Naive B cell (primary cell): Measurements from ENCODE around the gene KIF9. TPM values are rescaled to one million over a fixed set of nuclear protein-coding genes. Genes with fewer than 3 reads are reported as not detected.

ENCODE experiments used
- ATAC-seq, 2 donors: fragments of 150-1000 bp; cut with Tn5 transposase; 2 replicates each; pipeline ENCODE4 v1.10.0; 2021; ENCODE audit warnings: low read depth in 2 of 2, mild to moderate bottlenecking in 2 of 2, moderate library complexity in 2 of 2
- DNase-seq: peaks from one replicate; pipeline ENCODE4 v3.0.0; 2022
- H3K27ac Mint-ChIP-seq, 6 donors: one replicate each; pipeline ENCODE4 v1.8.0; 2020 to 2022; ENCODE audit warnings: mild to moderate bottlenecking in 6 of 6, mixed read lengths in 6 of 6, moderate library complexity in 5 of 6, inconsistent platforms in 2 of 6
- H3K27me3 Mint-ChIP-seq, 3 donors: one replicate each; pipeline ENCODE4 v1.8.0; 2021 to 2022; ENCODE audit warnings: mixed read lengths in 3 of 3, mild to moderate bottlenecking in 1 of 3
- H3K36me3 Mint-ChIP-seq, 2 donors: one replicate each; pipeline ENCODE4 v1.8.0; 2020 to 2022; ENCODE audit warnings: mixed read lengths in 2 of 2, inconsistent platforms in 1 of 2, mild to moderate bottlenecking in 1 of 2
- H3K4me1 Mint-ChIP-seq, 3 donors: one replicate each; pipeline ENCODE4 v1.8.0; 2020 to 2022; ENCODE audit warnings: mixed read lengths in 3 of 3, inconsistent platforms in 1 of 3, mild to moderate bottlenecking in 1 of 3, moderate library complexity in 1 of 3
- H3K4me3 Mint-ChIP-seq, 8 donors: one replicate each; pipeline ENCODE4 v1.8.0; 2020 to 2022; ENCODE audit warnings: mild to moderate bottlenecking in 8 of 8, mixed read lengths in 8 of 8, moderate library complexity in 8 of 8, inconsistent platforms in 2 of 8
- H3K9me3 Mint-ChIP-seq, 7 donors: one replicate each; pipeline ENCODE4 v1.8.0; 2020 to 2022; ENCODE audit warnings: mixed read lengths in 7 of 7, mild to moderate bottlenecking in 5 of 7, inconsistent platforms in 2 of 7, moderate library complexity in 1 of 7
- polyA plus RNA-seq, 6 donors: library from polyadenylated mRNA; unstranded; fragments of 300-500 nt; fragmentation: Illumina TruSeq; gene quantifications; one replicate each; pipeline ENCODE4 v1.2.3, GENCODE V29; 2021; ENCODE audit warnings: low read depth in 6 of 6

KIF9 gene
- polyA plus RNA-seq, 6 donors from 2014 or later = 3.4 to 11.0 (median 5.9) TPM

DNA sequence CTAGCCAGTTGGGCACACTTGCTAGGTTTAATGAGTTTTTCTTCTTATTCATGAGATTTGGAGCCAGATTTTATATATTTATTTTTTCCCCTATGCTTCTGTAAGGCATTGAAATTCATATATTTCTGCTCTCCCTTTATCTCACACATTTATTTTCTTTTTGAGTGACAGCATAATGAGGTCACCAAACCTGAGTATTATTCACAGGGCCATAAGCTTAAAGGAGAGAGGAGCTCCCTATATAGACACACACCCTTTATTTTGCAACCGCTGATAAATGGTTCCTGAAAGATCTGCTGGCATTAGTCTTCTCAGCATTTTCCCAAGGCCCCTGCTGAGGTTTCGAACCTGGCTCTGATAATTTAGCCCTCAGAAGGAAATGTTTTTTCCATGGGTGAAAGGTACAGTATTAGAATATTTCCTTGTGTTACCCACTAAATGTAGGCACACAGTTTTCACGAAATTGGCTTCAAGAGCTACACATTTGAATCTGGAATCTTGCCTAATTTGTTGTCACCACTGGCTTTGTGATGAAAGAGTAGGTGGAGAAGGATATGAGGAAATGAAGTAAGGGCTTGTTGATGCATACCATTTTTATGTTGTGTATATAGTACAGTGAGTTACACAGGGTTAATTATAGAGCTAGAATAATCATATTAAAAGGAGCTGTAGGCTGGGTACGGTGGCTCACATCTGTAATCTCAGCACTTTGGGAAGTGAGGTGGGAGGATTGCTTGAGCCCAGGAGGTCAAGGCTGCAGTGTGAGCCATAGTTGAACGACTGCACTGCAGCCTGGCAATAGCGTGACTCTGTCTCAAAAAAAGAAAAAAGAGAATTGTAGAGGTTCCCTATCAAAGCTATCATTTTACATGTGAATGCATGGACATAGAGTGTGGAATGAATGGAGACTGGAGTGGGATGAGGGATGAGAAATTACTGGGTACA, 6.6 kb upstream of the KIF9 start:
- DNase-seq = no peak
- Mint-ChIP-seq H3K36me3 (no peaks in the 10 kb centered on the region), H3K9me3 (no peaks in the 10 kb centered on the region), H3K27ac (peak overlapping the region in 1 of 6 donors; percentile 86), H3K4me1 (peaks cover 32 to 69% (median 44%) of the 10 kb centered on the region in 3 donors), H3K4me3 (peak overlapping the region in 1 of 8 donors; percentile 38), H3K27me3 (no peaks in the 10 kb centered on the region)
- no peak for ATAC-seq

- DNase-seq (no peak), ATAC-seq (no peak)
- Mint-ChIP-seq H3K27ac (peak overlapping the region; percentile 99 to 100 (median 100)), H3K36me3 (peaks cover 0 to 10% of the 10 kb centered on the region in 2 donors), H3K9me3 (peaks cover 0 to 3% (median 0%) of the 10 kb centered on the region in 7 donors), H3K4me3 (peak overlapping the region; percentile 94 to 100 (median 97)), H3K4me1 (peaks cover 38 to 66% (median 50%) of the 10 kb centered on the region in 3 donors), H3K27me3 (no peaks in the 10 kb centered on the region)
Measured at GRCh38 chr3:47283591-47284364, 1.2 kb upstream of the KIF9 start.

DNA sequence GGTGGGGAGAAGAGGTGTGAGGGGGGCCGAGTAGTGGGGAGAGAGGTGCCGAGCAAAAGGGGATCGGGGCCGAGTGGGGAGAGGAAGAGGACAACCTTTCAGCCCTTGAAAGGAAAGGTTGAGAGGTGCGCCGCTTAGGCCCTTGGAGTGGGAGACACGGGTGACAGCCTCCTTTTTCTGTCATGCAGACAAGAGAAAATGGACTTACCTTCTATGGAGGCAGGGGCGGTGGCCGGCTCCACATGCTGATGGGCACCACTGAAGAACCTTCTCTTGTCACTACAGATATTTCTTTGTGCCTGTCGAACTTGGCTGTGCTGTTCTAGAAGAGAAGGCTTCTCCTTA, 566 bp upstream of the KIF9 start:
- H3K27me3 Mint-ChIP-seq = no peaks in the 10 kb centered on the region
- peak overlapping the region; percentile 99 to 100 (median 100) for H3K27ac Mint-ChIP-seq
- no peak for DNase-seq
- no peak for ATAC-seq
- H3K36me3 Mint-ChIP-seq = peaks cover 0 to 10% of the 10 kb centered on the region in 2 donors
- H3K4me1 Mint-ChIP-seq = peaks cover 36 to 66% (median 50%) of the 10 kb centered on the region in 3 donors
- H3K4me3 Mint-ChIP-seq = peak overlapping the region; percentile 94 to 100 (median 97)
- H3K9me3 Mint-ChIP-seq = peaks cover 0 to 3% (median 0%) of the 10 kb centered on the region in 7 donors

DNA sequence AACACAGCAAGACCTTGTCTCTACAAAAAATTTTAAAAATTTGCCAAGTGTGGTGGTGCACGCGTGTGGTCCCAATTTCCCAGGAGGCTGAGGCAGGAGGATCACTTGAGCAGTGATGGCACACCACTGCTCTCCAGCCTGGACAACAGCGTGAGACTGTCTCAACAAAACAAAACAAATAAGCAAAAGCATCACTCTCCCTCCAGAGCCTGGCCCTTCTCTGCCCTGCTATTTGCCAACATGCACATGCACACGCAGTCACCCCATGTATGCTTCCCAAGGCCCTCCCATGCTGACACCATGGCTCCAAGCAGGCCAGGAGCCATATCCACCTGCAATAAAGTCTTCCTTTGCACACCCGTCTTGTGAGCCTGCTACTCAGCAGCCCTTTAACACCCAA, 2.1 kb downstream of the KIF9 start:
- Mint-ChIP-seq H3K4me1 (peaks cover 29 to 46% (median 35%) of the 10 kb centered on the region in 3 donors), H3K4me3 (peak overlapping the region in 2 of 8 donors; percentile 36 to 95), H3K9me3 (peaks cover 0 to 3% (median 0%) of the 10 kb centered on the region in 7 donors), H3K27me3 (no peaks in the 10 kb centered on the region), H3K27ac (peak overlapping the region in 5 of 6 donors; percentile 42 to 99 (median 57)), H3K36me3 (peaks cover 0 to 10% of the 10 kb centered on the region in 2 donors)
- ATAC-seq (no peak), DNase-seq (no peak)

DNA sequence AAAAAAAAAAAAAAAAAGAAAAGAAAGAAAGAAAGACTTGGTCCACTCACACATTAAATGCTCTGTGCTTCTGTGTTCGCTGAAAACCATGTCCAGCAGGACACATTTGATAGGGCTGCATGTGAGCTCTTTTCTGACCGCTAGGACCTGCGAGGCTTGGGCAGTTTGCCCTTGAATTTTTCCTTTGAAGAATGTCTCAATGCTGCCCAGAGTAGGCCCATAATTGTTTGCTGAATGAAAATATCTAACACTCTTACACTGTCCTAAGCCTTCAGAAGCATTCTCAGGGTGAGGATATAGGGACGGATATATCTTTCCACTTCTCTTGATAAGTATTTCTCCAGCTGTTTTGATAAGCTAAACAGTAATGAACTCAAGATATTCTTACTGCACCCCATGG, 6.0 kb downstream of the KIF9 start:
- no peaks in the 10 kb centered on the region for H3K9me3 Mint-ChIP-seq
- H3K27ac Mint-ChIP-seq = no peak overlapping the region
- DNase-seq (no peak), ATAC-seq (no peak)
- no peak overlapping the region for H3K4me3 Mint-ChIP-seq
- no peaks in the 10 kb centered on the region for H3K36me3 Mint-ChIP-seq
- H3K27me3 Mint-ChIP-seq = no peaks in the 10 kb centered on the region
- peaks cover 3 to 9% (median 4%) of the 10 kb centered on the region in 3 donors for H3K4me1 Mint-ChIP-seq

DNA sequence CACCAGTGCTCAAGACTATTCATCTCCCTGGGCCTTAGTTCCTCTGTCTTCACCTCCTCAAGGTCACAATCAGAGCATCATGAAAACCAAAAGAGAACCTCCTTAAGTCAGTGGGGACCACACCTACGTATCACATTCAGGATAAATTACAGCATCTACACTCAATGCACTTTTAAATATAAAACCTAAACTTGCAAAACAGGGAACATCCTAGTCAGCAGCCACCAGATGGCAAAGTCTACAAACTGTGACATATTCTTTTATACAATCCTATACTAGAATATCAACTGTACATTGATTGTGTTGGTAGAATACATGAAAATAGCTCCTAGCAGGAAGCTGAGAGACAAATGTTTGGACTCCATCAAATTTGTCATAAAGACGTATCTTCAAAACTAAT, 7.9 kb downstream of the KIF9 start:
- ATAC-seq (no peak), DNase-seq (no peak)
- no peaks in the 10 kb centered on the region for H3K9me3 Mint-ChIP-seq
- H3K4me3 Mint-ChIP-seq = no peak overlapping the region
- H3K27ac Mint-ChIP-seq = no peak overlapping the region
- H3K36me3 Mint-ChIP-seq = no peaks in the 10 kb centered on the region
- H3K27me3 Mint-ChIP-seq = no peaks in the 10 kb centered on the region
- H3K4me1 Mint-ChIP-seq = no peaks in the 10 kb centered on the region

DNA sequence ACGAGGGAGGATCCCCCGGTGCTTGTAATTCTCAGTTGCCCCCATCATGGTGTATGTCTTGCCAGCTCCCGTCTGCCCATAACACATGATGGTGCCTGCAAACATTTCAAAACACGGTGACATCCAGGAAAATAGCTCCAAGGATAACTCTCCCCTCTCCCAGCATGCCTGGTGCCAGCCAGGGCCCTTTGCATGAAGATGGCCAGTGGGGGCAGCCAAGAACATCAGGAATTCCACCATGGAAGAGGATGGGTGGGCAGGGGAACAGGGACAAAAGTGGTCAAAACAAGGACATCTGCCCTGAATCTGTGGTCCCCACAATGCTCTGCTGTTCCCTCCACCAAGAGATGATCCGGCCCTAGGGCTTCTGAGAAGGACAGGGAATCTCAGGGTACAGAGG, 9.0 kb downstream of the KIF9 start:
- Mint-ChIP-seq H3K4me3 (no peak overlapping the region), H3K9me3 (no peaks in the 10 kb centered on the region), H3K36me3 (no peaks in the 10 kb centered on the region), H3K27ac (no peak overlapping the region), H3K4me1 (no peaks in the 10 kb centered on the region), H3K27me3 (no peaks in the 10 kb centered on the region)
- DNase-seq (no peak), ATAC-seq (no peak)

DNA sequence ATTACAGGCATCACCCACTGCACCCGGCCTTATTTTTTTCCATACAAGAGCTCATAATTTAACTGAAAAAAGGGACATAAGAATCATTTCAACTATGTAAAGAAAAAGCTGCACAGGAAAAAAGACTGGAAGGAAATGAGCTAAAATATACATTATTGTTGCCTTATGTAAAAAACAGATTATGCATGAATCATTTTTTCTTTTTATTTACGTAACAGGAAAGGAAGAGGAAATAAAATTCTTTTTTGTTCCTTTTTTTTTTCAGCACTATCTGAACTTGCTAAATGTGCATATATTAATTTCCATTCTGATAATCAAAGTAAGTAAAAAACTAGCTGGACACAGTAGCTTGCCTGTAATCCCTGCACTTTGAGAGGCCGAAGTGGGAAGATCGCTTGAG, 12.1 kb downstream of the KIF9 start:
- no peaks in the 10 kb centered on the region for H3K27me3 Mint-ChIP-seq
- no peak for DNase-seq
- H3K9me3 Mint-ChIP-seq = no peaks in the 10 kb centered on the region
- no peak overlapping the region for H3K27ac Mint-ChIP-seq
- H3K4me3 Mint-ChIP-seq = no peak overlapping the region
- peaks cover 6 to 12% (median 8%) of the 10 kb centered on the region in 3 donors for H3K4me1 Mint-ChIP-seq
- ATAC-seq = no peak
- no peaks in the 10 kb centered on the region for H3K36me3 Mint-ChIP-seq

GRCh38 chr3:47267490-47267824, 15.1 kb downstream of the KIF9 start:
- no peaks in the 10 kb centered on the region for H3K36me3 Mint-ChIP-seq
- peak overlapping the region in 1 of 6 donors; percentile 30 for H3K27ac Mint-ChIP-seq
- H3K27me3 Mint-ChIP-seq = no peaks in the 10 kb centered on the region
- H3K4me3 Mint-ChIP-seq = no peak overlapping the region
- H3K4me1 Mint-ChIP-seq = peaks cover 6 to 14% (median 12%) of the 10 kb centered on the region in 3 donors
- DNase-seq (no peak), ATAC-seq (no peak)
- no peaks in the 10 kb centered on the region for H3K9me3 Mint-ChIP-seq

- Mint-ChIP-seq H3K4me1 (peaks cover 6 to 14% (median 12%) of the 10 kb centered on the region in 3 donors), H3K9me3 (no peaks in the 10 kb centered on the region), H3K27ac (peak overlapping the region in 2 of 6 donors; percentile 3 to 30), H3K27me3 (no peaks in the 10 kb centered on the region), H3K4me3 (no peak overlapping the region), H3K36me3 (no peaks in the 10 kb centered on the region)
- DNase-seq (no peak), ATAC-seq (peak; percentile 44 to 58)
Measured at GRCh38 chr3:47266709-47267489, 15.7 kb downstream of the KIF9 start.

DNA sequence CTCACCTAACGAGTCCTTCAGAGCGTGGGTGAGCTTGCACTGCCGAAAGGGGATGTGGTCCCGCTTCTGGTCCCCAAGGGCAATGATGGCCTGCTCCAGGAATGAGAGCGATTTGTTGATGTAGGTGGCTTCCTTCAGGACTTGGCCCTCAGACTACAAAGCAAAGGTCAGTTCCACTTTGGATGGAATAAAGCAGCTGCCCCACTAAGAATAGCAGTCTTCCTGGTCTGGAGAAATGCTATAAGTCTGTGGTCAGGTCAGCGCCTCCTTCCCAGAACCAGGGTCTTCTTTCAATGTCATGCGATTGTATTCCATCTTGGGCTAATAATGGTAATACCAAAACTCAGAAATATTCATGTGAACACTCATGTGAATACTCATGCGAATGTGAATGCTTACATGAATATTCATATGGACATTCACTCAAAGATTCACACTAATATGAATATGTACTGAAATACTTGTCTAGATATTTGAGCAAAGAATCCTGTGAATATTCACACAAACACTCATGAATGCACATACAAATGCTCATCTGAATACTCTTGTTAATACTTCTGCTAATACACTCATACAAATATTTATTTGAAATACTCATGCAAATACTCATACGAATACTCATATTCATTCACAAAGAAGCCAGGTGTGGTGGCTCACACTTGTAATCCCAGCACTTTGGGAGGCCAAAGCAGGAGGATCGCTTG, 16.7 kb downstream of the KIF9 start:
- Mint-ChIP-seq H3K27me3 (no peaks in the 10 kb centered on the region), H3K36me3 (no peaks in the 10 kb centered on the region), H3K4me1 (peaks cover 6 to 14% (median 12%) of the 10 kb centered on the region in 3 donors), H3K27ac (no peak overlapping the region), H3K4me3 (no peak overlapping the region), H3K9me3 (no peaks in the 10 kb centered on the region)
- no peak for ATAC-seq
- no peak for DNase-seq

DNA sequence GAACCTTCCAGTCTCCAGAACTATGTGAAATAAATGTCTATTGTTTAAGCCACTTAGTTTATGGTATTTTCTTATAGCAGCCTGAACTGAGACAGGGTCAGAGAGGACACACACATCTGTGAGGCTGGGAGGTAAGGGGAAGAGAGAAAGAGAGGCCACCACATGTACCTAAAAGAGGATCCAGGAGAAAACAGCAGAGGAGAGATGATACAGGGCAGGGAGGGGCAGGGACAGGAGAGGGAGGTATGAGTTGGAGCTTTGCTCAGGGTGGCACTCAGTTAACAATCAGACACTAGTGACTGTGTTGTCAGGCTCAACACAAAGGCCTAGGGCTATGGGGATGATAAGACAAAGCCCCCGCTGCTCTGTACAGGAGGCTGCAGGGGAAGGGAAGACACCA, 17.6 kb downstream of the KIF9 start:
- Mint-ChIP-seq H3K9me3 (no peaks in the 10 kb centered on the region), H3K36me3 (no peaks in the 10 kb centered on the region), H3K4me1 (peaks cover 6 to 14% (median 12%) of the 10 kb centered on the region in 3 donors), H3K4me3 (peak overlapping the region in 1 of 8 donors; percentile 60), H3K27ac (peak overlapping the region in 1 of 6 donors; percentile 58), H3K27me3 (no peaks in the 10 kb centered on the region)
- DNase-seq = no peak
- ATAC-seq = no peak
